Measurements from ENCODE around the gene POLR2I.
"Not testable (repeated sequence)": the region's sequence is repeated elsewhere in the genome, so short reads cannot be mapped to it uniquely, and the experiment has no call there.

Gene POLR2I

DNA sequence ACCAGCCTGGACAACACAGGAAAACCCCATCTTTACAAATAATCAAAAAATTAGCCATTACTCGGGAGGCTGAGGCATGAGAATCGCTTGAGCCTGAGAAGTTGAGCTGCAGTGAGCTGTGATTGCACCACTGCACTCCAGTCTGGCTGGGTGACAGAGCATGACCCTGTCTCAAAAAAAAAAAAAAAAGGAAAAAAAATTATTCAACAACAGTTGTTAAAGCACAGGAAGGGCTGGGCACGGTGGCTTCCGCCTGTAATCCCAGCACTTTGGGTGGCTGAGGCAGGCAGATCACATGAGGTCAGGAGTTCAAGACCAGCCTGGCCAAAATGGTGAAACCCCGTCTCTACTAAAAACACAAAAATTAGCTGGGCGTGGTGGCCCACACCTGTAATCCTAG lies 16.5 kb upstream of the POLR2I start:
- DNase-seq = not testable (repeated sequence)

DNA sequence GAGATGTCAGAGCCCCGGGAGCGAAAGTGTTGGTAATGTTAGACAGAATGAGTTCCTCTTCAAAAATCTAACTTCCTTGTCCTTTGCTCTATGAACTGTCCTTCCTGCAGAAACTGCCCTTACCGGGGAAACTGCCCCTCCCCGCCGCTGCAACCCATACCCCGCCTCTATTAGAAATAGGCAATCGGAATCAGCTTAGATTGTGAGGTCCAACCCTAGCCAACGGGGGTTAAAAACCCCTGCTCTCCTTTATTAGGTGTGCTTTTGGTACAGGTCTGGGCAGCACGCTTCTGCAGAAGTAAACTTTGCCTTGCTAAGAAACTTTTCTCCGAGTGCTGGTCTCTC lies 13.7 kb upstream of the POLR2I start:
- DNase-seq = no peak

DNA sequence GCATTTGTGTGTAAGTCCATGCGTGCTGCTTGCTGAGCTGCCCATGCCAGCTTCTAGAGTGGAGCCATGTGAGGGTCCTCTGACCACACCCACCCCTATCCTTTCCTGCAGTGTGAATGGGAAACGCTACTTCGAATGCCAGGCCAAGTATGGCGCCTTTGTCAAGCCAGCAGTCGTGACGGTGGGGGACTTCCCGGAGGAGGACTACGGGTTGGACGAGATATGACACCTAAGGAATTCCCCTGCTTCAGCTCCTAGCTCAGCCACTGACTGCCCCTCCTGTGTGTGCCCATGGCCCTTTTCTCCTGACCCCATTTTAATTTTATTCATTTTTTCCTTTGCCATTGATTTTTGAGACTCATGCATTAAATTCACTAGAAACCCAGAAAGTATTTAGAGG lies 10.9 kb upstream of the POLR2I start:
- no peak for DNase-seq

DNA sequence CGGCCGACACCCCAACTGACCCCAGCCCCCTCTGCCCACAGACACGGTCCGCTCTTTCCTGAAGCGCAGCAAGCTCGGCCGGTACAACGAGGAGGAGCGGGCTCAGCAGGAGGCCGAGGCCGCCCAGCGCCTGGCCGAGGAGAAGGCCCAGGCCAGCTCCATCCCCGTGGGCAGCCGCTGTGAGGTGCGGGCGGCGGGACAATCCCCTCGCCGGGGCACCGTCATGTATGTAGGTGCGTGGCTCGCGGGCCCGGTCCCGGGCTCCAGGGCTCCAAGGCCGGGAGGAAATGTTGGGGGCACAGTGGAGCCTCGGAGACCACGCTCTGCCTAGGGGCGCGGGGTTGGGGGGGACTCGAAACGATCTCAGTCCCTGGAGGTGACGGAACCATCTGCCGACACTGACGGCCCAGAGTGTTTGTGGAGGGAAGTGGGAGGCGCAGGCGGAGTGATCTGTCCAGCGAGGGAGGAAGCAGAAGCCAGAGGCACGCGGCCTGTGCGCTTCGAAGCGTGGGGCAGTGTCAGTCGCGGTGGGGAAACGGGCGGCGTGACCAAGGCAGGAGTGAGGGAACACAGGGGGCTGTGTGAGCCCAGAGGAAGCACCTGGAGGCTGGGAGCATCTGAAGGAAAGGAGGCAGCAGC lies 6.9 kb upstream of the POLR2I start:
- DNase-seq = no peak

DNA sequence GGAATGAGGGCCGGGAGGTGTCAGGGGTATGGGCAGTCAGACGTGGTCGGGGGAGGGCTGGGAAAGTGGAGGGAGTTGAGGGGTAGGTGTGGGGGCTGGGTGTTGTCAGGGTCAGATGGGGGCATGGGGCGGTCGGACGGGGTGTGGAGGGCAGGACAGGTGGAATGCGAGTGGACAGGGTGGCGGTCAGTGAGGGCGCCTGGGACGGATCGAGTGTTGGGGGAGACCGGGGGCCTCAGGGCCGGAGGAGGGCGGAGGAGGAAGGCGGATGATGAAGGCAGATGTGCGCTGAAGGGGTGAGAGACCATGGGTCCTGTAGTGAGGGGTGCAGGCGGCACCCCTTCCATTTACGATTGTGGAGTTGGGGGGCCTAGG lies 6.3 kb upstream of the POLR2I start:
- no peak for DNase-seq

DNA sequence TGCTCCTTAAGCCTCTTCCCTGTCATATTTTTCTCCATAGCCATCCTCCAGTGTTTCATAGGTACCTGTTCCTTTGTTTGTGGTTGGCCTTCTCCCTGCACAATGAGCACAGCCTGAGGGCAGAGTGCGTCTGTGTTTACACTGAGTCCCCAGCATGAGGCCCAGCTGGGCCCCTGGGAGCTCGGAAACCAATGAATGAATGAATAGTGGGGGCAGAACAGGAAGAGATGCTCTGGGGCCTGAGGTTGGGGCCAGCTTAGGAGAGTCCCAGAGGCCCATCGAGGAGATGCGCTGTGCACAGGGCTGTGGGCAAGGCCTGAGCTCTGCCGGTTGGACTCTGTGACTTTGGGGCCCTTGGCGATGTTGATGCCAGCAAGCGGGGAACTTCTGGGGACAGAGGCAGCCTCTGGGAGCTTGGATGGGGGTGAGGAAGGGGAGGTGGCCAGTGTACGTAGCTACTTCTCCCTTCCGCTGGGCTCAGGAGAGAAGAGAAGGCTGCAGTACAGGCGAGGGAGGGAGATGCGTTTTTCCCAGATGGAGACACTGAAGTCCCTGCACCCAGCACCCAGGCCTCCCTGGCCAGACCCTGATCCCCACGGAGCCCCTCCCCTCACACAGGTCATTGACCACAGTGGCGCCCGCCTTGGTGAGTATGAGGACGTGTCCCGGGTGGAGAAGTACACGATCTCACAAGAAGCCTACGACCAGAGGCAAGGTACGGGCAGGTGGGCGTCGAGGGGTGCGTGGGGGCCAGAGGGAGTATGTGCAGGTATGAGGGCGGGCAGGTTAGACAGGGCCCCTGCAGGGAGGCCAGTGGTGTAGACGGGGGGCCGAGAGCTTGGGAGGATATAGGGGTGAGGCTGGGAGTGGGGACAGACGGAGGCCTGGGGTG lies 5.7 kb upstream of the POLR2I start:
- DNase-seq = no peak

DNA sequence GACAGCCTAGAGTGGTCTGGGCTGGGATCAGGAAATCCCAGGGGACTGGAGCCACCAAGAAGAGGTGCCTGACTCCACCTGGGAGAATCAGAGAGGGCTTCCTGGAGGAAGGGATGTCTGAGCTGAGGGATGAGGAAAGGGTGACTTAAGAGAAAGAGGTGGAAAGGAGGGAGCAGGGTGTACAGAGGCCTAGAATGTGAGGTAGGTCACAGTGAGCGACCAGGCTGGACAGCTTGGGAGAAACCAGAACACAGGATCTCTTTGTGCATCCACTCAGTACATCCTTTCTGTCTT lies 1.6 kb upstream of the POLR2I start:
- no peak for DNase-seq

DNA sequence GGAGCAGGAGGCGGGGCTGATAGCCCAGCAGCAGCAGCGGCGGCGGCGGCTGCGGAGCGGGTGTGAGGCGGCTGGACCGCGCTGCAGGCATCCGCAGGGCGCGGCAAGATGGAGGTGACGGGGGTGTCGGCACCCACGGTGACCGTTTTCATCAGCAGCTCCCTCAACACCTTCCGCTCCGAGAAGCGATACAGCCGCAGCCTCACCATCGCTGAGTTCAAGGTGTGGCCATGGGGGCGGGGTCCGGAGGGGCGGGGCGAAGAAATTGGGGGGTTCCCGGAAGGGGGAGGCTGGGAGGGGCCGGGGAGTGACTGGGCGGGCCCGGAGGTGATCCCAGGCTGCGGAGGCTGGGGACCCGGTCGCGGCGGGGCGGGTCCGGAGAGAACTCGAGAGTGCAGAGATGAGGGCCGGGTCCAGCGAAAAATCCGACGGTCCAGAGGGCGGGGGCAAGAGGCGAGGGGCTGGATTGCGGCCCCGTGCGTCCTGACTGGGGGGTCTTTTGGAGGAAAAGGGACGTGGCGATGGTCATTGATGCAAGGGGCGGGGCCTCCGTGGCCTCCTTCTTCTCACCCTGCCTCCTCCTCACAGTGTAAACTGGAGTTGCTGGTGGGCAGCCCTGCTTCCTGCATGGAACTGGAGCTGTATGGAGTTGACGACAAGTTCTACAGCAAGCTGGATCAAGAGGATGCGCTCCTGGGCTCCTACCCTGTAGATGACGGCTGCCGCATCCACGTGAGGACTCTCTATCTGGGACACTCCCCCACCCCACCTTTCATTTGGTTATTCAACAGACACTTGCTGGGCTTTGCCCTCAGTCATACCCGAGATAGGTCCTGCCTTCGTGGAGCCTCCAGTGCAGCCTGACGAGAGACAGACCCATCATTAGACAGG lies 1.0 kb upstream of the POLR2I start, which contains the start of gene TBCB:
TSS of gene TBCB (plus strand) at position 16 of the 891 bp plus-strand sequence. CDS start at position 109, 93 bp downstream.
- DNase-seq = peak; percentile 87

DNA sequence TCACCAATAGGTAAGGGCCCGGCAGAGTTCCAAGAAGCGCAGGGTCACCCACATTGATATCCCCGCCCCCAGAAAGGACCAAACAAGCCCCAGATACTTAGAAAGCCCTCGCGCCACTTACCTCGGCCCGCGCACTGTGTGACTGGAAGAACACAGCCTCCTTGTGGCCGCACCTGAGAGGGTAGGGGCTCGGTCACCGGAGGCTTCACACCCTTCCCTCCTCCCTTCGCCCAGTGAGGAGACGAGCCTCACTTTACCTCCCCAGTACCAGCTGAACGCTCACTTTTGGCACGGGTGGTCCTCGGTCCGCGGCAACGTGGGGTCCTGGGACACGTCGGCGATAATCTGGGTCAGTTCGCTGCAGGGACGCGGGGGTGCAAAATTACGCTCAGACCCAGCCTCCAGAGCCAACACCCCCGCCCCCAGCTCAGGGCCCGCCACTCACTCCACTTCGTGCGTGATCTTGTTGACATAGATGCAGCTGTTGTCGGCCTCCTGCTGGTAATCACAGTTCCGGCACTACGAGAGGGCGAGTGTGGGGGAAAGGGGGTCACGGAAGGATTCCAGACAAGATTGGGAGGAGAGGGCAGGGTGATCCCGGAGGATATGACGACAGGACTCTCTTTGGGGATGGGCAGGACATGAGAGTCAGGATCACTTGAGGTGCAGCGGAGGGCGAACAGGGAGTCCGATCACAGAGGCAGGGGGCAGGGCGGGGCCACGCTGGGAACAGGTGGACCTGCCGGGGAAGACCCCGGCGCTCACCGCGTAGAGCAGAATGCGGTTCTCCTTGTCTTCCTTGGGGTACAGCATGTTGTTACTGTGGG lies 568 bp downstream of the POLR2I start:
- no peak for DNase-seq

DNA sequence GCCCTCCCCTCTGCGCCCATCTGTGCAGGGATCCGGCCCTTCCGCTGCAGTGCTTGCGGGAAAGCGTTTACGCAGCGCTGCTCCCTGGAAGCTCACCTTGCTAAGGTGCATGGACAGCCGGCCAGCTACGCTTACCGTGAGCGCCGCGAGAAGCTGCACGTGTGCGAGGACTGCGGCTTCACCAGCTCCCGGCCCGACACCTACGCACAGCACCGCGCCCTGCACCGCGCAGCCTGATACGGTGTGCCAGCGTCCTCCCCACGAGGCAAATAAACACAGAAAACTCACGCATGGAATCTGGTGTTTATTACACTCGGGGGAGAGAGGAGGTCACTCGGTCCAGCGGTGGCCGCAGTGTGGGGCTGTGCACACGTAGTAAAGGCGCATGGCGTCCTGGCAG lies 1.2 kb downstream of the POLR2I start:
- no peak for DNase-seq

DNA sequence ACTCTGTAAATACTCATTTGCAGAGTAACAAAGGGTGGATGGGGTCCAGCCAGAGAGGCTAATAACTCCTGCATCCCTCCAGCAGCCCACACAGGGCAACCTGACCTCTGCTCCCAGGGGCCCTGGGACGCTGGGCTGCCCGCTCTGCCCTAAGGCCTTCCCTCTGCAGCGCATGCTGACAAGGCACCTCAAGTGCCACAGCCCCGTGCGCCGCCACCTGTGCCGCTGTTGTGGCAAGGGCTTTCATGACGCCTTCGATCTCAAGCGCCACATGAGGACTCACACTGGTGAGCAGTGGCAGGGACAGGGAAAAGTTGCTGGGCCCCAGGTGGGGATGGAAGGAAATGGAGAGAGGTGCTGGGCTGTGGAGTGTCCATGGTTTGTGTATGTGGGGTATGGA lies 2.0 kb downstream of the POLR2I start:
- DNase-seq = no peak

DNA sequence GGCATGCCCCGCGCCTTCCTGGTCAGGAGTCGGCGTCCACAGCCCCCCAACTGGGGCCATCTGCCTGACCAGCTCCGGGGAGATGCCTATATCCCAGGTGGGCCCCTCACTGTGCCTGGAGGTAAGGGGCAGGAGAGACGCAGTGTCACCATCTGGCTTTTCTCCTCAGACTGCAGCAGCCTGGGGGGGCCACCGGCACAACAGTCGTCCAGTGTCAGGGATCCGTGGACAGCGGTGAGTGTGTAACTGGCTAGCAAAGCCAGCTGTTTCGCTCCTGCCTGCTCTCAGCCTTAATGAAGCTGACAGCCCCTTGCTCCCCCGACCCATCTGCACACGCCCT lies 3.5 kb downstream of the POLR2I start:
- DNase-seq = no peak

DNA sequence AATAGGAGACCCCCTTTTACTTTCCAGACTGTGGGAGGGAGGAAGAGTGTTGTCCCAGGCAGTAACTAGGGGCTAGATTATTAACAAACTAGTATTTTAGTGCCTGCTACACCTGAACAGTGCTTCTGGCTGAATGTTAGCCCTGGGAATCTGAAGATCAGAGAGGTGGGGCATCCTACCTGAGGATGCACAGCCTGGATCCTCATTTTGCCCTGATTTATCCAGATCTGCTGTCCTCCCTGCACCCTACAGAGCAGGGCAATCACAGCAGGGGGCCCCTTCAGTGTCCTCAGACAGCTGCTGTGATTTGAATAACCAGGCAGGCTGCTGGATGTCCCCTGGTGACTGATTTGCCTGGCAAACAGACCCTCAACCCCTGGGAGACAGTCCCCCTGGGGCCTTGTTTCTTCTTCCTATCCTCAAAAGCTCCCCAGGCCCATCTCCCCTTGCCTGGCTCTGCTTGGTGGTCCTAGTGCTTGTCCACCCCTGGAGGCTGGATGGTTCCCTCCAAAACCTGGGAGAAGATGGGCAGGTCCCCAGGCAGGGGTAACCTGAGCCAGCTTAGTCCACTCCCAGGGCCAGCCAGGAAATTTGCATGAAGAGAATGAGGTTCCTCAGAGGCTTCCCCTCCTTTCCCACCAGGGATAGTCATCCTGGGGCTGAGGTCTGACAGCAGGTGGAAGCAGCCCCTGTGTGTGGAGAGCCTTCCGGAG lies 4.0 kb downstream of the POLR2I start, which contains the start of gene OVOL3:
TSS of gene OVOL3 (plus strand) at position 657 of the 713 bp plus-strand sequence. CDS start 60 bp downstream, outside the sequence.
- DNase-seq = no peak

DNA sequence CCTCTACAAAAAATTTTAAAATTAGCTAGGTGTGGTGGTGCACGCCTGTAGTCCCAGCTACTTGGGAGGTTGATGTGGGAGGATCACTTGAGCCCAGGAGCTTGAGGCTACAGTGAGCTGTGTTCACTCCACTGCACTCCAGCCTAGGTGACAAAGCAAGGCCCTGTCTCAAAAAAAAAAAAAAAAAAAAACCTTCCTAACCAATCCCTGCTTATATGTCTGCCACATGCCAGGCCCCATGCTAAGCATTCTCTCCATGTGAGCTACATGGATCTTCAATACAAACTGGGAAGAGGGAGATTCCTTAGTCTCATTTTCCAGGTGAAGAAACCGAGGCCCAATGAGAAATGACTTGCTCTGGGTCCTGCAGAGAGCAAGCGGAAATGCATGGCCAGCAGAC lies 6.0 kb downstream of the POLR2I start:
- no peak for DNase-seq

DNA sequence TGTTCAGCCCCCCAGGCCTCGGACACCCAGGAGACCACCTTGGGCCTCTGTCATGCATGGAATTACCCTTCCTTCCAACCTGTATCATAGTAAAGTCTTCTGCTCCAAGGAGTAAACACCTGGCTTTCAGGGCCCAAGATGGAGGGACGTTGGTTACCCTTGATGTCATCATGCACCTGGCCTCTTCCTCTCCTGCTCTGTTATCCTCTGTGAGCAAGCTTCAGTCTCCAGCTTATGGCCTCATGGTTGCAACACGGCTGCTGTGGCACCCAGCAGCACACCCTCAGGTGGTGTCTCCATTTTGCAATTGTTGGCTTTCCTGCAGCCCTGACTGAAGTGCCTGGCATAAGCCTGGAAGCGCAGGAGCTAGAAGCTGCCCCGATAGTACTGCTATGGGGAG lies 7.7 kb downstream of the POLR2I start:
- DNase-seq = no peak

DNA sequence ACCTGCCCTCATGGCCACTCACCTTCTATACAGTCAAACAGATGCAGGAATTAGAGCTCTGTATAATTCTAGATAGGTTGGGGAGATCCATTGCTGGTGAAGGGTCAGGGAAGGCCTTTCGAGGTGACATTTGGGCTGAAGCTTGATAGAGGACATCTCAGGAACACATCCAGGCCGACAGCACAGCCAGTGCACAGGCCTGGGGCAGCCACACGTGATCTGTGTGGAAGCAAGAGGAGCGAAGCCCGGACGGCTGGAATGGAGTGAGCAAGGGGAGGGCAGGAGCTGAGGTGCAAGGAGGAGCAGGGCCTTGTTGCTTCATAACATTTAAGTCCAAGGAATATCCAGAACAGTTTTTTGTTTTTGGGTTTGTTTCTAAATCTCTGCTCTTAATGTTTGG lies 8.2 kb downstream of the POLR2I start:
- DNase-seq = no peak

DNA sequence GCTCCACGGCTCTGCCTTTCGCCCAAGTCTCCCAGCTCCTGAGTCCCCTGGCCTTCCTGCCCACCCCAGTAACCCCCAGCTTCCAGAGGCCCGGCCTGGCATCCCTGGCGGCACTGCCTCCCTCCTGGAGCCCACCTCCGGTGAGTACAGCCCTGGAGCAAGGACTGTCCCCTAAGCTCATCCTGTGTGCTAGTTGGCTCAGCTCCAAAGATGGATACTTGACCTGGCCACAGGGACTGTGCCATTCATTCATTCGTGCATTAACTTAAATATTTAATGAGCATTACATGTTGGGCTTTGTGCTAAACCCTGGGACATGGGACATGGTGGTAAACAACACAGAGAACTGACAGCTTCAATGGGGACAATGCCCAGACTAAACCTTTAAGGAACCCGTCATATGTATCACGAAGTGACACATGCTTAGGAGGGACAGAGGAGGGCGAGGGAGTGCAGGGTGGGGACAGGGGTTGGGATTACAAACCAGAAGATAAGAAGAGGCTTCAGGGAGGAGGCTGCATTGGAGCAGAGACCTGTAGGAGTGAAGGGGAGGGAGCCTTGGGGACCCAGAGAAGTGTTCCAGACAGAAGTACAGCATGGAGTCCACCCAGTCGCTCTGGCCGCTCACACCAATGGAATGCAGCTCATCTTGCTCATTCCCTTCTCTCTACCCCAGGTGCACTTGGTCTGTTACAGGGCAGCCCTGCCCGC lies 10.7 kb downstream of the POLR2I start:
- DNase-seq = no peak

DNA sequence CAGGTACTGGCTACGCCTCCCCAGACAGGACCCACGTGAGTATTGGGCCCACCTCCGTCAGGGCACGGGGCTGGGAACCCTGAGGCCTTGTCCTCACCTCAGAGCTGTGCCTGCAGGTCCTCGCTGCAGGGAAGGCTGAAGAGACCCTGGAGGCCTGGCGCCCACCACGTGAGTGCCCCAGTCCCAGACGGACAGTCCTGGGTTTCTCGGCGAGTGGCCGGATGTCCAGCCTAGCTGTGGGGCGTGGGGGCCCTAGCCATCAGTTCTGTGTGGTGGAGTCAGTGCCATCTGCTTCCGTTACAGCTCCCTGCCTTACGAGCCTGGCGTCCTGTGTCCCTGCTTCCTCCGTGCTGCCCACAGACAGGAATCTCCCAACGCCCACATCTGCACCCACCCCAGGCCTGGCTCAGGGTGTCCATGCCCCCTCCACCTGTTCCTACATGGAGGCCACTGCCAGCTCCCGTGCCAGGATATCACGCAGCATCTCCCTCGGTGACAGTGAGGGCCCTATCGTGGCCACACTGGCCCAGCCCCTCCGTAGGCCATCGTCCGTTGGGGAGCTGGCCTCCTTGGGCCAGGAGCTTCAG lies 11.5 kb downstream of the POLR2I start:
- DNase-seq = no peak

DNA sequence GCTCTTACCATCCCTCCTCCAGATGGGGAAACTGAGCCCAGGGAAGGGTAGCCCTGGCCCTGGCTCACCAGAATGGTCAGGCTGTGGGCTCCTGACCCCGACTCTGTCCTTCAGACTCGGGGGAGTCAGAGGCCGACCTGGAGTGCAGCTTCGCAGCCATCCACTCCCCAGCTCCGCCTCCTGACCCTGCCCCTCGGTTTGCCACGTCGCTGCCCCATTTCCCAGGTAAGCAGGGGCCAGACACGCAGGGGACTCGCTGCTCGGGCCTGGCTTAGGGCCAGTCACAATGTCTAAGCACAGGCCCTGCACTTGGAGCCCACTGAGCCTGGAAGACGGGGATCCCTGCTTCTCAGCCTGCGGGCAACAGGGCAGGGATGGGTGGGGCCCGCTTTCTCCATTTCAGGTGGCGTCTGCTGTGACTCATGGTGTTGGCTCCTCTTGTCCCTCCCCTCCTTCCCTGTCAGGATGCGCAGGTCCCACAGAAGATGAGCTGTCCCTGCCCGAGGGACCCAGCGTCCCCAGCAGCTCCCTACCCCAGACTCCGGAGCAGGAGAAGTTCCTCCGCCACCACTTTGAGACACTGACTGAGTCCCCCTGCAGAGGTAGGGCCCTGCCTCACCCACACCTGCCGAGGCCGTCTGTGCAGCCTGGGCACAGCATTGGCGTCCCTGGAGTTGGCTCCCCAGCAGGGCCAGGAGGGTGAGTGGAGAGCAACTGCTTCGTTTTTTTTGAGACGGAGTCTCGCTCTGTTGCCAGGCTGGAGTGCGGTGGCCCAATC lies 12.9 kb downstream of the POLR2I start:
- DNase-seq = no peak

DNA sequence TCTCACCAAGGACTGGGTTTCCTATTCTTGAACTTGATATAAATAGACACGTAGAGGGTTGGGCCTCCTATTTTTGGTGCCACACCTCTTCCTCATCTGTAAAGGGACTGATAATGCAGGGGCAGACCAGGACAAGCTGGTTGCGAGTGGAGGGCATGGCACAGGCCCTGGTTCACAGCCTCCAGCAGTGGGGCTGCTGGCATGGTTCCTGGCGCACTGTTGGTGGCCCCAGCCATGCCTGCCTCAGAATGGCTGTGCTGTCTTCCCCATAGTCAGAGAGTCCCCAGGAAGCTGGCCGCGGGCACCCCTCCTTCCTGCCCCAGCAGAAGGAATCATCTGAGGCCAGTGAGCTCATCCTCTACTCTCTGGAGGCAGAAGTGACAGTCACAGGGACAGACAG lies 14.2 kb downstream of the POLR2I start:
- DNase-seq = no peak

Data from activated gamma-delta T cell treated with Interleukin-2 at 50 U/mL for 16 hours (primary cell).